ENCODE results near the gene MYH7B. TPM values are rescaled to one million over a fixed set of nuclear protein-coding genes. Genes with fewer than 3 reads are reported as not detected.
A peak's percentile ranks its signal among the peaks of the same experiment; 100 is the strongest.

The MYH7B gene
- total RNA-seq, 1 experiment from 2014 or later: 0.98 TPM

GRCh38 chr20:34970846-34971560 lies 15.3 kb downstream of the MYH7B start (continued):
- TF ChIP-seq GRHL2 (CRISPR knock-in tag; IDR thresholded peaks at IDR 0.05; ENCODE audit: insufficient replicate concordance, severe bottlenecking): no peak
- no peak for TF ChIP-seq ZNF671 (CRISPR knock-in tag; IDR thresholded peaks at IDR 0.05)

DNA sequence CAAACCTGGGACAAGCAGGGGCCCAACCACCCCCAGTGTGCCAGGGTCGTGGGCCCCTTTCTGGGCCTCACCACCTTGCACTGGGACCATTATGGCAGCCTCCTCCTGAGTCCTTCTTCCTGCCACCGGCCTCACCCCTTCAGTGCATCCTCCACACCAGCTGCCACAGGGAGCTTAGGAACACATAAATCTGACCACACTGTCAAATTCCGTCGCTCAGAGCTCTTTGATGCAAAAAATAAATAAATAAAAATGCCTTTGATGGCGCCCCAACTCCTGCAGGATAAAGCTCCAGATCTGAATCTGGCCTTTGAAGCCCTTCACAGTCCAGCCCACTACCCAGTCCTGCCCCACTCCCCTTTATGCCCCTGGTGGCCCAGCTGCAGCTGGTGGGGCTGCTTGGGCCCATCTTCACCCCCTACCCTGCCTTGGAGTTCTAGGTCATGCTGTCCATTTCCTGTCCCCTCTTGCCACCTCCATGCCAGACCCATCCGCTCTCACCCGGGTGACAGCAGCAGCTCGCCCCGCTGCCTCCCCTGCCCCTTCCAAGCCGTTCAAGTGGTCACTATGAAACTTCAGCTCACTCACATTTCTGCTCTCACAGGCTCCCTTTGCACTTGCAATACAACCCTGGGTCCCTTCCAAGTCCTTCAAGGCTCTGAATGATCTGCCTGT lies 16.0 kb downstream of the MYH7B start:
- TF ChIP-seq, protein P1, sequence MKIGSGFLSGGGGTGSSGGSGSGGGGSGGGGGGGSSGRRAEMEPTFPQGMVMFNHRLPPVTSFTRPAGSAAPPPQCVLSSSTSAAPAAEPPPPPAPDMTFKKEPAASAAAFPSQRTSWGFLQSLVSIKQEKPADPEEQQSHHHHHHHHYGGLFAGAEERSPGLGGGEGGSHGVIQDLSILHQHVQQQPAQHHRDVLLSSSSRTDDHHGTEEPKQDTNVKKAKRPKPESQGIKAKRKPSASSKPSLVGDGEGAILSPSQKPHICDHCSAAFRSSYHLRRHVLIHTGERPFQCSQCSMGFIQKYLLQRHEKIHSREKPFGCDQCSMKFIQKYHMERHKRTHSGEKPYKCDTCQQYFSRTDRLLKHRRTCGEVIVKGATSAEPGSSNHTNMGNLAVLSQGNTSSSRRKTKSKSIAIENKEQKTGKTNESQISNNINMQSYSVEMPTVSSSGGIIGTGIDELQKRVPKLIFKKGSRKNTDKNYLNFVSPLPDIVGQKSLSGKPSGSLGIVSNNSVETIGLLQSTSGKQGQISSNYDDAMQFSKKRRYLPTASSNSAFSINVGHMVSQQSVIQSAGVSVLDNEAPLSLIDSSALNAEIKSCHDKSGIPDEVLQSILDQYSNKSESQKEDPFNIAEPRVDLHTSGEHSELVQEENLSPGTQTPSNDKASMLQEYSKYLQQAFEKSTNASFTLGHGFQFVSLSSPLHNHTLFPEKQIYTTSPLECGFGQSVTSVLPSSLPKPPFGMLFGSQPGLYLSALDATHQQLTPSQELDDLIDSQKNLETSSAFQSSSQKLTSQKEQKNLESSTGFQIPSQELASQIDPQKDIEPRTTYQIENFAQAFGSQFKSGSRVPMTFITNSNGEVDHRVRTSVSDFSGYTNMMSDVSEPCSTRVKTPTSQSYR (CRISPR knock-in tag; IDR thresholded peaks at IDR 0.05): no peak
- TF ChIP-seq, protein P2, sequence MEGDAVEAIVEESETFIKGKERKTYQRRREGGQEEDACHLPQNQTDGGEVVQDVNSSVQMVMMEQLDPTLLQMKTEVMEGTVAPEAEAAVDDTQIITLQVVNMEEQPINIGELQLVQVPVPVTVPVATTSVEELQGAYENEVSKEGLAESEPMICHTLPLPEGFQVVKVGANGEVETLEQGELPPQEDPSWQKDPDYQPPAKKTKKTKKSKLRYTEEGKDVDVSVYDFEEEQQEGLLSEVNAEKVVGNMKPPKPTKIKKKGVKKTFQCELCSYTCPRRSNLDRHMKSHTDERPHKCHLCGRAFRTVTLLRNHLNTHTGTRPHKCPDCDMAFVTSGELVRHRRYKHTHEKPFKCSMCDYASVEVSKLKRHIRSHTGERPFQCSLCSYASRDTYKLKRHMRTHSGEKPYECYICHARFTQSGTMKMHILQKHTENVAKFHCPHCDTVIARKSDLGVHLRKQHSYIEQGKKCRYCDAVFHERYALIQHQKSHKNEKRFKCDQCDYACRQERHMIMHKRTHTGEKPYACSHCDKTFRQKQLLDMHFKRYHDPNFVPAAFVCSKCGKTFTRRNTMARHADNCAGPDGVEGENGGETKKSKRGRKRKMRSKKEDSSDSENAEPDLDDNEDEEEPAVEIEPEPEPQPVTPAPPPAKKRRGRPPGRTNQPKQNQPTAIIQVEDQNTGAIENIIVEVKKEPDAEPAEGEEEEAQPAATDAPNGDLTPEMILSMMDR (IDR thresholded peaks at IDR 0.05): no peak
- TF ChIP-seq RORB (CRISPR knock-in tag; IDR thresholded peaks at IDR 0.05): no peak
- TF ChIP-seq JUN (CRISPR knock-in tag; IDR thresholded peaks at IDR 0.05): no peak
- no peak for TF ChIP-seq NR1H2 (CRISPR knock-in tag; IDR thresholded peaks at IDR 0.05)
- TF ChIP-seq IRF1 (CRISPR knock-in tag; IDR thresholded peaks at IDR 0.05): no peak
- TF ChIP-seq ETV6 (CRISPR knock-in tag; IDR thresholded peaks at IDR 0.05): no peak
- TF ChIP-seq NFYB (CRISPR knock-in tag; conservative IDR thresholded peaks at IDR 0.05; ENCODE audit: low read depth): no peak
- no peak for TF ChIP-seq ZNF219 (CRISPR knock-in tag; IDR thresholded peaks at IDR 0.05; ENCODE audit: borderline replicate concordance)
- TF ChIP-seq, protein P3, sequence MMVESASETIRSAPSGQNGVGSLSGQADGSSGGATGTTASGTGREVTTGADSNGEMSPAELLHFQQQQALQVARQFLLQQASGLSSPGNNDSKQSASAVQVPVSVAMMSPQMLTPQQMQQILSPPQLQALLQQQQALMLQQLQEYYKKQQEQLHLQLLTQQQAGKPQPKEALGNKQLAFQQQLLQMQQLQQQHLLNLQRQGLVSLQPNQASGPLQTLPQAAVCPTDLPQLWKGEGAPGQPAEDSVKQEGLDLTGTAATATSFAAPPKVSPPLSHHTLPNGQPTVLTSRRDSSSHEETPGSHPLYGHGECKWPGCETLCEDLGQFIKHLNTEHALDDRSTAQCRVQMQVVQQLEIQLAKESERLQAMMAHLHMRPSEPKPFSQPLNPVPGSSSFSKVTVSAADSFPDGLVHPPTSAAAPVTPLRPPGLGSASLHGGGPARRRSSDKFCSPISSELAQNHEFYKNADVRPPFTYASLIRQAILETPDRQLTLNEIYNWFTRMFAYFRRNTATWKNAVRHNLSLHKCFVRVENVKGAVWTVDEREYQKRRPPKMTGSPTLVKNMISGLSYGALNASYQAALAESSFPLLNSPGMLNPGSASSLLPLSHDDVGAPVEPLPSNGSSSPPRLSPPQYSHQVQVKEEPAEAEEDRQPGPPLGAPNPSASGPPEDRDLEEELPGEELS (CRISPR knock-in tag; IDR thresholded peaks at IDR 0.05): no peak
- no peak for TF ChIP-seq NFE2L1 (CRISPR knock-in tag; IDR thresholded peaks at IDR 0.05)
- POLR2A ChIA-PET: no interaction called here
- ATAC-seq (no peak), DNase-seq (ENCODE audit: low spot score) (no peak)
- Mint-ChIP-seq H3K4me1 (peaks cover 13% of the 10 kb centered on the region), H3K36me3 (no peaks in the 10 kb centered on the region), H3K4me3 (no peak overlapping the region), H3K27ac (no peak overlapping the region), H3K27me3 (ENCODE audit: low read depth) (no peaks in the 10 kb centered on the region), H3K9me3 (no peaks in the 10 kb centered on the region)
- CTCF ChIA-PET: interaction anchor here (0.5 to 1.2 kb wide), 4 partner anchors 9 to 124 kb away, joined by 3 read pairs; no protein-coding TSS in a partner anchor

GRCh38 chr20:34974246-34974645 lies 18.6 kb downstream of the MYH7B start:
- peaks cover 22% of the 10 kb centered on the region for H3K4me1 Mint-ChIP-seq
- H3K9me3 Mint-ChIP-seq: no peaks in the 10 kb centered on the region
- TF ChIP-seq ZBTB21 (CRISPR knock-in tag; IDR thresholded peaks at IDR 0.05; ENCODE audit: borderline replicate concordance) (no peak), ZNF423 (CRISPR knock-in tag; IDR thresholded peaks at IDR 0.05) (peak; percentile 7; the same call in 1 of the 2 replicates)
- DNase-seq (ENCODE audit: low spot score) (no peak), ATAC-seq (no peak)
- H3K27ac Mint-ChIP-seq: no peak overlapping the region
- no peaks in the 10 kb centered on the region for H3K36me3 Mint-ChIP-seq
- POLR2A ChIA-PET: interaction anchor here (0.6 kb wide), 1 partner anchor 1682 kb away, joined by 5 read pairs; no protein-coding TSS in a partner anchor
- CTCF ChIA-PET: interaction anchor here (0.6 to 1.0 kb wide), 5 partner anchors 18 to 601 kb away, joined by 3 to 6 read pairs (median 3); partner anchors contain the start of gene MYH7B
- H3K4me3 Mint-ChIP-seq: no peak overlapping the region
- peaks cover 4% of the 10 kb centered on the region; the same call in 1 of the 2 replicates for H3K27me3 Mint-ChIP-seq (ENCODE audit: low read depth)

Measured in WTC11 (cell line).